Heart right ventricle (tissue), 16 donors: ENCODE results near the gene ANGPTL4. TPM values are rescaled to one million over a fixed set of nuclear protein-coding genes. Genes with fewer than 3 reads are reported as not detected.

Experiments used
- ATAC-seq, 8 donors: fragments of 200-7000 bp; cut with Tn5 transposase; one replicate each; pipeline ENCODE4 v1.9.1; 2020; ENCODE audit warnings: mild to moderate bottlenecking in 8 of 8, moderate library complexity in 8 of 8, moderate number of reproducible peaks in 1 of 8
- DNase-seq, 2 donors: peaks; one replicate each; pipeline ENCODE4 v3.0.0-alpha.2; 2020
- H3K27ac ChIP-seq, 10 donors: fragments of 200-600 bp; sonication (generic) in 2 of 10; one replicate each; pipeline versions ENCODE4 v1.5.0 to v1.8.0; 2020 to 2022; ENCODE audit warnings: mild to moderate bottlenecking in 3 of 10
- H3K27me3 ChIP-seq, 7 donors: fragments of 200-600 bp; one replicate each; pipeline ENCODE4 v1.8.0; 2021 to 2022; ENCODE audit warnings: mild to moderate bottlenecking in 2 of 7
- H3K36me3 ChIP-seq, 9 donors: fragments of 200-600 bp; sonication (generic) in 1 of 9; one replicate each; pipeline versions ENCODE4 v1.5.0 to v1.8.0; 2020 to 2022; ENCODE audit warnings: mild to moderate bottlenecking in 2 of 9
- H3K4me1 ChIP-seq, 9 donors: fragments of 200-600 bp; sonication (generic) in 1 of 9; one replicate each; pipeline versions ENCODE4 v1.5.0 to v1.8.0; 2020 to 2022; ENCODE audit warnings: mild to moderate bottlenecking in 4 of 9
- H3K4me3 ChIP-seq, 10 donors: fragments of 200-600 bp; sonication (generic) in 2 of 10; one replicate each; pipeline versions ENCODE4 v1.5.0 to v1.8.0; 2020 to 2022; ENCODE audit warnings: mild to moderate bottlenecking in 7 of 10, moderate library complexity in 2 of 10
- H3K9me3 ChIP-seq, 11 donors: fragments of 200-600 bp in 10 of 11; sonication (generic) in 2 of 11; one replicate each; pipeline versions ENCODE4 v1.5.0 to v1.8.0; 2013 to 2022; ENCODE audit warnings: mild to moderate bottlenecking in 2 of 11, control low read depth in 1 of 11, moderate library complexity in 1 of 11
- WGBS, 2 donors: extraction: QIAGEN DNeasy Blood & Tissue Kit; methylation state at CpG; one replicate each; pipeline ENCODE4 v1.1.7; 2013; ENCODE audit warnings: inconsistent platforms in 1 of 2; 5-methylcytosine and 5-hydroxymethylcytosine counted together
- intact Hi-C, 10 donors: fragments of 100-400 bp; cut with DNase I; formaldehyde crosslinking; loops; one replicate each; pipeline versions ENCODE4 v1.11.1 to v1.14.2; 2022
- polyA plus RNA-seq, 2 donors: library from polyadenylated mRNA; stranded (reverse); fragments of 200-250 nt; gene quantifications; one replicate each; pipeline ENCODE4 v1.2.3, GENCODE V29; 2013
- total RNA-seq, 10 donors: library from RNA; stranded (reverse); fragmentation: NEBNext Ultra II Directional in 3 of 10; extraction: Animal tissue kit (Norgen Biotek cat#: 25700) in 3 of 10; gene quantifications; one replicate each; pipeline versions ENCODE4 v1.2.1 to v1.2.4, GENCODE V29; 2021 to 2023
- TF ChIP-seq, protein P1 (sequence below), 9 donors: fragments of 200-600 bp; sonication (generic) in 2 of 9; IDR thresholded peaks; one replicate each; pipeline versions ENCODE4 v1.5.0 to v1.8.0; 2021 to 2022; ENCODE audit warnings: antibody characterized with exemption in 9 of 9, mild to moderate bottlenecking in 5 of 9, moderate library complexity in 1 of 9
- donor health status: Arrhythmogenic right ventricular cardiomyopathy.
- donor health status: ischemic (EF 13 %, LVEDD 7.1; RV severe dilation, severe dysfunction).
- donor health status: healthy with polysubstance abuse.
- donor health status: DM: no; HTN: yes; CAD: no.
- donor health status: DM: no; HTN: no; CAD: no.
- donor health status: ischemic (EF 25% LVEDD 6.9; RV normal size, moderate dysfunction).
- donor health status: ischemic (EF 25% LVEDD 5.7; RV mildly dilated, moderate dysfunction).
- donor health status: healthy.
- donor health status: DM: yes; HTN: yes; CAD: no.
- donor health status: Ischemic cardiomyopathy.
- donor health status: ischemic (EF 35%, LVEDD 5.7; RV mildly dilated, moderate dysfunction).
- donor health status: nonischemic (EF 11% LVEDD 7.7; RV severe dilation, severe dysfunction).
- donor health status: DM: yes; HTN: yes; CAD: no.
- donor health status: PGD.
- donor health status: ischemic (EF 29% LVEDD 5.4; RV normal size, mild dysfunction).
- donor health status: nonischemic (EF 23%, LVEDD 6.1; RV moderate dilation, normal function).

ANGPTL4 gene
- total and polyA plus RNA-seq, 12 donors = 1.5 to 154 (median 5.1) TPM

DNA sequence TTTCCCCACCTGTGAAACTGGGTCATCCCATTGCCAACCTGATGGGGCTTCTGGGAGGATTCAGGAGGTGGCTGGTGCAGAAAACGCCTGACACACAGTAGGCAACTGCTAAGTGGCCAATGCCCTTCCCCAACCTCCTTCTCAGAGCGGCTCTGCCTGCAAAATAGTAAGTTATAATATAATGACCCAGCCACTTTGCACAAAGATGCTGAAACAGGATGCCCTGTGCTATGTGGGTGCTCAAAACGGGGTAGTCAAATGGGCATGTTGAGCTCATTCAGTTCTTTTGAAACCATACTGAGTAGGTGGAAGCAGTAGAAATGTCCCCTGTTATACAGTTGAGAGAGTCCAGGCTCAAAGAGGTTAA is 49.7 kb downstream of the ANGPTL4 start:
- TF ChIP-seq, protein P1, sequence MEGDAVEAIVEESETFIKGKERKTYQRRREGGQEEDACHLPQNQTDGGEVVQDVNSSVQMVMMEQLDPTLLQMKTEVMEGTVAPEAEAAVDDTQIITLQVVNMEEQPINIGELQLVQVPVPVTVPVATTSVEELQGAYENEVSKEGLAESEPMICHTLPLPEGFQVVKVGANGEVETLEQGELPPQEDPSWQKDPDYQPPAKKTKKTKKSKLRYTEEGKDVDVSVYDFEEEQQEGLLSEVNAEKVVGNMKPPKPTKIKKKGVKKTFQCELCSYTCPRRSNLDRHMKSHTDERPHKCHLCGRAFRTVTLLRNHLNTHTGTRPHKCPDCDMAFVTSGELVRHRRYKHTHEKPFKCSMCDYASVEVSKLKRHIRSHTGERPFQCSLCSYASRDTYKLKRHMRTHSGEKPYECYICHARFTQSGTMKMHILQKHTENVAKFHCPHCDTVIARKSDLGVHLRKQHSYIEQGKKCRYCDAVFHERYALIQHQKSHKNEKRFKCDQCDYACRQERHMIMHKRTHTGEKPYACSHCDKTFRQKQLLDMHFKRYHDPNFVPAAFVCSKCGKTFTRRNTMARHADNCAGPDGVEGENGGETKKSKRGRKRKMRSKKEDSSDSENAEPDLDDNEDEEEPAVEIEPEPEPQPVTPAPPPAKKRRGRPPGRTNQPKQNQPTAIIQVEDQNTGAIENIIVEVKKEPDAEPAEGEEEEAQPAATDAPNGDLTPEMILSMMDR (IDR thresholded peaks at IDR 0.05) = no peak
- Histone ChIP-seq H3K4me1 (peaks cover 10 to 68% (median 43%) of the 10 kb centered on the region in 9 donors), H3K27me3 (no peaks in the 10 kb centered on the region), H3K36me3 (peaks cover 0 to 3% (median 0%) of the 10 kb centered on the region in 9 donors), H3K4me3 (peak overlapping the region; percentile 40 to 100 (median 93)), H3K27ac (peak overlapping the region; percentile 83 to 96 (median 92)), H3K9me3 (no peaks in the 10 kb centered on the region)
- intact Hi-C loops = loop anchor here in 7 of 10 donors (2.0 to 10.0 kb wide), 6 partner anchors 31 to 94 kb away; partner anchors contain the start of genes HNRNPM (in 1 of the 7) and PRAM1 (in 1 of the 7)
- DNase-seq (no peak), ATAC-seq (no peak)
- WGBS, 2 donors = 17 to 20% methylated on average over 3 of the region's 3 CpGs

DNA sequence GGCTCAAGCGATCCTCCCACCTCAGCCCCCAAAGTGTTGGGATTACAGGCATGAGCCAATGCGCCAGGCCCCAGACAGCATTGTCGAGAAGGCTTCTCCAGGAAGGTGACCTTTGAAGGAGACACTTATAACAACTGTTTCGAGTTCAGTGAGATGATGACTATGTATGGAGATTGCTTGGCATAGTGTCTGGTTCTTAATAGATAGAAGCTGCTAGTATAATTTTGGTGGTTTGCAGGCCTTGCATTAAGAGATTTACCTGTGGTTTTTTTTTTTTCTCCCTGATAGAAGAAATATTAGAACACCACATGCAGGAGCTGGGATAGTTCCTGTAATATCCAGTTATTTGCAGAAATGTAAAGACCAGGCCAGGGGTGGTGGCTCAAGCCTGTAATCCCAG is 52.8 kb downstream of the ANGPTL4 start:
- DNase-seq (no peak), ATAC-seq (no peak)
- H3K27ac ChIP-seq = peak overlapping the region in 8 of 10 donors; percentile 52 to 80 (median 72)
- TF ChIP-seq, protein P1 (IDR thresholded peaks at IDR 0.05) = no peak
- no peaks in the 10 kb centered on the region for H3K27me3 ChIP-seq
- no peaks in the 10 kb centered on the region for H3K9me3 ChIP-seq
- 56 to 71% methylated on average over 4 of the region's 4 CpGs for WGBS, 2 donors
- peaks cover 0 to 19% (median 0%) of the 10 kb centered on the region in 9 donors for H3K36me3 ChIP-seq
- intact Hi-C loops = loop anchor here in 2 of 10 donors (10.0 kb wide), 2 partner anchors 48 to 88 kb away; partner anchors contain the start of gene PRAM1 (in 1 of the 2)
- no peak overlapping the region for H3K4me3 ChIP-seq
- H3K4me1 ChIP-seq = peaks cover 10 to 66% (median 45%) of the 10 kb centered on the region in 9 donors

DNA sequence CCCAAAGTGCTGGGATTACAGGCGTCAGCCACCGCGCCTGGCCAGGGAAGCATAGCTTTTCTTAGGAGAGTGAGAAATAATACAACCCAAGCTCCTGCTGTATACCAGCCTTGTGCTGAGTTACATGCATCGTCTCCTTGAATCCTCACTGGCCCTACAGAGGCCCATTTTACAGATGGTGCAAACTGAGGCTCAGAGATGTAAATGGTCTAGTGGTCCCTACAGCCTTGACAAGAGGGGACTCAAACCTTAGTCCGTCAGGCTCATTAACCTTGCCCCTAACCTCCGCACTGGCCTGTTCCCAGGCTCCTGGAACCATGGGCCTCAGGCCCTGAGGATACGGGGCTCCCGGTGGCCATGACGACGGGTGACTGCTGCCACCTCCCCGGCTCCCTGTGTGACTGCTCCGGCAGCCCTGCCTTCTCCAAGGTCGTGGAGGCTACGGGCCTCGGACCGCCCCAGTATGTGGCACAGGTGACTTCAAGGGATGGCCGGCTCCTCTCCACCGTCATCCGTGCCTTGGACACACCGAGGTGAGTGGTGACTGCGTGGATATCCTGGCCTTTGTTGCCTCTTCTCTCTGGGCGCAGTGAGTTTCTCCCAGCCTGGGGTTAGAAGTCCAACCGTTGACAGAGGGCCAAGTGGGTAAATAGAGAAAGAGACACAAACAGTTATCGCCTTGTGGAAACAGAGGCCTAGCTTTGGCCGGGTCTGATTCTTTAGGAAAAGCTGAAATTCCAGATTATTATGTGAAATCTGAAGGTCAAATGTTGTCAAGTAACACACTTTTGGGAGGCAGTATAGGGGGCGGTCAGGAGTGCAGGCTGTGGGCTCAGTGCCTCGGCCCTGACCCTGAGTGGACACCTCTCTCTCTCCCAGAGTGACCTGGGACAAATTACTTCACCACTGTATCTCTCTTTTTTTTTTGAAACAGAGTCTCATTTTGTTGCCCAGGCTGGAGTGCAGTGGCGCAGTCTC is 57.8 kb downstream of the ANGPTL4 start:
- H3K9me3 ChIP-seq = no peaks in the 10 kb centered on the region
- no peak overlapping the region for H3K4me3 ChIP-seq
- peaks cover 19 to 51% (median 37%) of the 10 kb centered on the region in 9 donors for H3K4me1 ChIP-seq
- no peak for DNase-seq
- TF ChIP-seq, protein P1 (IDR thresholded peaks at IDR 0.05) = no peak
- H3K36me3 ChIP-seq = peaks cover 0 to 46% (median 7%) of the 10 kb centered on the region in 9 donors
- no peak overlapping the region for H3K27ac ChIP-seq
- H3K27me3 ChIP-seq = no peaks in the 10 kb centered on the region
- intact Hi-C loops = no loop called here
- ATAC-seq = no peak
- 92 to 93% methylated on average over 28 of the region's 28 CpGs for WGBS, 2 donors

DNA sequence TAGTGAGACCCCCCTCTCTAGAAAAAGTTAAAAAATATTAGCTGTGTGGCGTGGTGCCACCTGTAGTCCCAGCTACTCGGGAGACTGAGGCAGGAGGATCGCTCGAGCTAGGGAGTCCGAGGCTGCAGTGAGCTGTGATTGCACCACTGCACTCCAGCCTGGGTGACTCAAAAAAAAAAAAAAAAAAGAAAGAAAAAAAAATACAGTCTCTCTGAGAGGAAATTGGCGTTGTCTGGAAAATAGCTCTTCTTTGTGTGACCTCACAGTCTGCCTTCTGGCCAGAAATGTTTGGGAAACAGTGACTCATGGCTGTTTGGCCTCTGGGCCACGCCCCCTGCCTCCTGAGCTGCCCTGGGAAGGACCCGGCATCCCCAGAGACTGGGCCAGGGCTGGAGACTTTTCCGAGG is 59.9 kb downstream of the ANGPTL4 start:
- peak overlapping the region; percentile 81 to 97 (median 89) for H3K27ac ChIP-seq
- peak; percentile 91 to 96 for DNase-seq
- ATAC-seq = peak; percentile 94 to 99 (median 98)
- intact Hi-C loops = loop anchor here in 1 of 10 donors (1.0 kb wide), 1 partner anchor 31 kb away; no protein-coding TSS in a partner anchor
- no peaks in the 10 kb centered on the region for H3K9me3 ChIP-seq
- peak overlapping the region in 7 of 10 donors; percentile 9 to 30 (median 22) for H3K4me3 ChIP-seq
- H3K36me3 ChIP-seq = peaks cover 0 to 64% (median 7%) of the 10 kb centered on the region in 9 donors
- TF ChIP-seq, protein P1 (IDR thresholded peaks at IDR 0.05) = no peak
- peaks cover 11 to 30% (median 20%) of the 10 kb centered on the region in 9 donors for H3K4me1 ChIP-seq
- no peaks in the 10 kb centered on the region for H3K27me3 ChIP-seq
- 37 to 49% methylated on average over 9 of the region's 9 CpGs for WGBS, 2 donors
